Liver (tissue), 9 donors: ENCODE measurements around the gene LGALS9. TPM values are rescaled to one million over a fixed set of nuclear protein-coding genes. Genes with fewer than 3 reads are reported as not detected.

Source experiments
- DNase-seq: peaks from one replicate; pipeline ENCODE4 v3.0.0-alpha.2; 2017; ENCODE audit warnings: low spot score
- H3K27ac ChIP-seq, 2 donors: one replicate each; pipeline ENCODE4 v1.7.0; 2013; ENCODE audit warnings: inconsistent platforms in 2 of 2, low read length in 2 of 2, control low read depth in 1 of 2, low read depth in 1 of 2, mild to moderate bottlenecking in 1 of 2
- H3K27me3 ChIP-seq, 4 donors: one replicate each; pipeline versions ENCODE4 v1.6.1 to v1.7.0; 2013; ENCODE audit warnings: low read length in 3 of 4, inconsistent platforms in 1 of 4, mild to moderate bottlenecking in 1 of 4, moderate library complexity in 1 of 4; ENCODE audit not compliant: control insufficient read depth in 4 of 4, insufficient read depth in 4 of 4
- H3K36me3 ChIP-seq, 4 donors: one replicate each; pipeline versions ENCODE4 v1.6.1 to v1.7.0; 2013; ENCODE audit warnings: low read length in 3 of 4, mild to moderate bottlenecking in 3 of 4, low read depth in 1 of 4, moderate library complexity in 1 of 4; ENCODE audit not compliant: control insufficient read depth in 4 of 4, insufficient read depth in 3 of 4
- H3K4me1 ChIP-seq, 4 donors: one replicate each; pipeline versions ENCODE4 v1.6.1 to v1.7.0; 2013; ENCODE audit warnings: low read length in 3 of 4, mild to moderate bottlenecking in 3 of 4, moderate library complexity in 1 of 4; ENCODE audit not compliant: control insufficient read depth in 4 of 4, insufficient read depth in 4 of 4
- H3K4me3 ChIP-seq, 3 donors: one replicate each; pipeline versions ENCODE4 v1.6.1 to v1.7.0; 2013; ENCODE audit warnings: low read length in 3 of 3, control low read depth in 1 of 3, low read depth in 1 of 3, mild to moderate bottlenecking in 1 of 3
- H3K9ac ChIP-seq, 2 donors: one replicate each; pipeline ENCODE4 v1.7.0; 2013; ENCODE audit warnings: low read length in 2 of 2, mild to moderate bottlenecking in 2 of 2, moderate library complexity in 2 of 2, control low read depth in 1 of 2, low read depth in 1 of 2
- H3K9me3 ChIP-seq, 4 donors: one replicate each; pipeline versions ENCODE4 v1.6.1 to v1.7.0; 2013; ENCODE audit warnings: low read length in 3 of 4; ENCODE audit not compliant: control insufficient read depth in 4 of 4
- EGR1 ChIP-seq, 2 donors: IDR thresholded peaks; 2 replicates each; pipeline ENCODE4 v1.6.1; 2016 to 2018; ENCODE audit warnings: antibody characterized with exemption in 2 of 2, low read depth in 2 of 2
- FOXA1 ChIP-seq: IDR thresholded peaks from 2 replicates; pipeline ENCODE4 v1.6.1; 2016; ENCODE audit warnings: antibody characterized with exemption
- FOXA2 ChIP-seq: IDR thresholded peaks from 2 replicates; pipeline ENCODE4 v1.6.1; 2016; ENCODE audit warnings: antibody characterized with exemption
- GABPA ChIP-seq, 2 donors: IDR thresholded peaks in 1 of 2; conservative IDR thresholded peaks in 1 of 2; 2 replicates each; pipeline ENCODE4 v1.6.1; 2016; ENCODE audit warnings: antibody characterized with exemption in 2 of 2, mild to moderate bottlenecking in 1 of 2, moderate library complexity in 1 of 2
- HNF4A ChIP-seq, 2 donors: conservative IDR thresholded peaks; 2 replicates each; pipeline ENCODE4 v1.6.1; 2016; ENCODE audit warnings: antibody characterized with exemption in 2 of 2, mild to moderate bottlenecking in 2 of 2
- HNF4G ChIP-seq: IDR thresholded peaks from 2 replicates; pipeline ENCODE4 v1.6.1; 2016; ENCODE audit warnings: antibody characterized with exemption
- JUND ChIP-seq, 2 donors: IDR thresholded peaks; 2 replicates each; pipeline ENCODE4 v1.6.1; 2016; ENCODE audit warnings: antibody characterized with exemption in 2 of 2
- MAX ChIP-seq: IDR thresholded peaks from 2 replicates; pipeline ENCODE4 v1.6.1; 2016; ENCODE audit warnings: antibody characterized with exemption
- RAD21 ChIP-seq, 2 donors: IDR thresholded peaks; 2 replicates each; pipeline ENCODE4 v1.6.1; 2016; ENCODE audit warnings: antibody characterized with exemption in 2 of 2, mild to moderate bottlenecking in 2 of 2
- REST ChIP-seq: IDR thresholded peaks from 2 replicates; pipeline ENCODE4 v1.6.1; 2016; ENCODE audit warnings: antibody characterized with exemption, mild to moderate bottlenecking
- RXRA ChIP-seq, 2 donors: IDR thresholded peaks; 2 replicates each; pipeline ENCODE4 v1.6.1; 2017 to 2018; ENCODE audit warnings: antibody characterized with exemption in 2 of 2, mild to moderate bottlenecking in 1 of 2
- SP1 ChIP-seq: IDR thresholded peaks from 2 replicates; pipeline ENCODE4 v1.6.1; 2018; ENCODE audit warnings: antibody characterized with exemption, mild to moderate bottlenecking
- TAF1 ChIP-seq: conservative IDR thresholded peaks from 2 replicates; pipeline ENCODE4 v1.6.1; 2016; ENCODE audit warnings: antibody characterized with exemption, mild to moderate bottlenecking
- YY1 ChIP-seq: IDR thresholded peaks from 2 replicates; pipeline ENCODE4 v1.6.1; 2016; ENCODE audit warnings: antibody characterized with exemption, mild to moderate bottlenecking
- WGBS: extraction: QIAGEN DNeasy Blood & Tissue Kit; methylation state at CpG from one replicate; pipeline ENCODE4 v1.1.7; 2013; 5-methylcytosine and 5-hydroxymethylcytosine counted together
- polyA plus RNA-seq, 2 donors: library from polyadenylated mRNA; stranded (reverse) in 1 of 2; unstranded in 1 of 2; fragments of 200-250 nt in 1 of 2; fragments of >200 nt in 1 of 2; fragmentation: Nextera tagmentation in 1 of 2; extraction: Ambion mirVana in 1 of 2; gene quantifications; one replicate each; pipeline versions ENCODE4 v1.2.1 to v1.2.3, GENCODE V29; 2013 to 2015
- total RNA-seq, 2 donors: library from RNA; depleted of rRNA; stranded (reverse); fragments of >200 nt; gene quantifications; one replicate each; pipeline ENCODE4 v1.2.3, GENCODE V29; 2014
- TF ChIP-seq, protein P1 (sequence below): fragments of 150-350 bp; IDR thresholded peaks from 2 replicates; pipeline ENCODE4 v1.5.1; 2017; ENCODE audit warnings: improper control_type of control experiment, low read depth, low read length; ENCODE audit not compliant: missing input control
- TF ChIP-seq, protein P2 (sequence below): IDR thresholded peaks from 2 replicates; pipeline ENCODE4 v1.6.1; 2016; ENCODE audit warnings: antibody characterized with exemption
- donor health status: healthy.
- donor health status: healthy.
- donor health status: healthy.
- donor health status: healthy.
- donor health status: healthy.

The LGALS9 gene
- total and polyA plus RNA-seq, 4 donors, result 6.1 to 24.7 (median 13.5) TPM

DNA sequence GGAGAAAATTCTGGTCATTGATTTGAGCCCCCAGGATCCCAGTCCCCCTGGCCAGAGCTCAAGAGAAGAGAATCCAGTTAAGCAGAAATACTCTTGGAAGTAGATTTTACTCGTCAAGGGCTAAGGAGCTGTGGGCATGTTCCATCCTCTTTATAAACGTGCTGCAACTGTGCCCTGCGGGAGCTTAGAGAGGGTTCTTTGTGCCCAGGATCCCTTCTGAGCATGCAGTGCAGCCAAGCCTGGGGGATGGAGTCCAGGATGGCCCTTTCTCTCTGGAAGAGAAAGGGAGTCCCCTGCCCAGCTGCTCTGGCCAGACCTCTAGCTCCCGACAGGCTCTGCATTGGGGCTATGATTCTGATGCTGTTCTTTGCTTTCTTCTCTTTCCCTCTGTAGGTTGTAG, 9.5 kb upstream of the LGALS9 start (continued):
- no peak for TF ChIP-seq MAX
- no peak for TF ChIP-seq GABPA (IDR thresholded peaks at IDR 0.05 in 1 of 2, conservative IDR thresholded peaks at IDR 0.05 in 1 of 2)
- TF ChIP-seq JUND (IDR thresholded peaks at IDR 0.05), result no peak

DNA sequence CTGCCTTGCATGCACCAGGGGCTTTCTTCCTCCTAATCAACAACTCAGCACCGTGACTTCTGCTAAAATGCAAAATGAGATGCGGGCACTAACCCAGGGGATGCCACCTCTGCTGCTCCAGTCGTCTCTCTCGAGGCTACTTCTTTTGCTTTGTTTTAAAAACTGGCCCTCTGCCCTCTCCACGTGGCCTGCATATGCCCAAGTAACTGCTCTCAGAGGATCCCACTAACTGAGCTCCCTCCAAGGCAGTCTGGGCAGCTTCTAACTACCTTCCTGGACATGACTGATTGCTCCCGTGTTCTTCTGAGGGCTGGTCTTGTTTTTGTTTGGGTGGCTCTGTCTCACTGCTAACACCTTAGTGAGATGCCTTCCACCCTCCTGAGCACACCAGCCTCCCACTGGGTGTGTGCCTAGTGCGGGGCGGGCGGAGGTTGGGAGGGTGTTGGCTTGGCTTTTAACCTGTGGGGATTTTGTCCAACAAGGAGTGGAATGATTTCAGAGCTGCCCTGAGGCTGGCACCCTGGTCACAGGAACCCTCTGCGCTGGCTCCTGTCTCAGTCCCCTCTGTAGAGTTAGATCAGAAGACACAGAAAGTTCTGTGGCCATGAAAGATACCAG, 8.9 kb upstream of the LGALS9 start:
- Histone ChIP-seq H3K9ac (no peak overlapping the region), H3K27me3 (no peaks in the 10 kb centered on the region), H3K4me3 (no peak overlapping the region), H3K36me3 (peaks cover 0 to 33% (median 14%) of the 10 kb centered on the region in 4 donors), H3K27ac (no peak overlapping the region), H3K9me3 (no peaks in the 10 kb centered on the region), H3K4me1 (no peaks in the 10 kb centered on the region)
- TF ChIP-seq GABPA (IDR thresholded peaks at IDR 0.05 in 1 of 2, conservative IDR thresholded peaks at IDR 0.05 in 1 of 2), result no peak
- TF ChIP-seq FOXA2, result no peak
- no peak for TF ChIP-seq EGR1 (IDR thresholded peaks at IDR 0.05; ENCODE audit: low read depth in 2 of 2)
- TF ChIP-seq, protein P1, sequence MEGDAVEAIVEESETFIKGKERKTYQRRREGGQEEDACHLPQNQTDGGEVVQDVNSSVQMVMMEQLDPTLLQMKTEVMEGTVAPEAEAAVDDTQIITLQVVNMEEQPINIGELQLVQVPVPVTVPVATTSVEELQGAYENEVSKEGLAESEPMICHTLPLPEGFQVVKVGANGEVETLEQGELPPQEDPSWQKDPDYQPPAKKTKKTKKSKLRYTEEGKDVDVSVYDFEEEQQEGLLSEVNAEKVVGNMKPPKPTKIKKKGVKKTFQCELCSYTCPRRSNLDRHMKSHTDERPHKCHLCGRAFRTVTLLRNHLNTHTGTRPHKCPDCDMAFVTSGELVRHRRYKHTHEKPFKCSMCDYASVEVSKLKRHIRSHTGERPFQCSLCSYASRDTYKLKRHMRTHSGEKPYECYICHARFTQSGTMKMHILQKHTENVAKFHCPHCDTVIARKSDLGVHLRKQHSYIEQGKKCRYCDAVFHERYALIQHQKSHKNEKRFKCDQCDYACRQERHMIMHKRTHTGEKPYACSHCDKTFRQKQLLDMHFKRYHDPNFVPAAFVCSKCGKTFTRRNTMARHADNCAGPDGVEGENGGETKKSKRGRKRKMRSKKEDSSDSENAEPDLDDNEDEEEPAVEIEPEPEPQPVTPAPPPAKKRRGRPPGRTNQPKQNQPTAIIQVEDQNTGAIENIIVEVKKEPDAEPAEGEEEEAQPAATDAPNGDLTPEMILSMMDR, result no peak
- TF ChIP-seq HNF4A (conservative IDR thresholded peaks at IDR 0.05), result no peak
- TF ChIP-seq FOXA1, result no peak
- TF ChIP-seq RAD21 (IDR thresholded peaks at IDR 0.05), result no peak
- TF ChIP-seq YY1, result no peak
- TF ChIP-seq JUND (IDR thresholded peaks at IDR 0.05), result no peak
- TF ChIP-seq HNF4G, result no peak
- TF ChIP-seq, protein P2, sequence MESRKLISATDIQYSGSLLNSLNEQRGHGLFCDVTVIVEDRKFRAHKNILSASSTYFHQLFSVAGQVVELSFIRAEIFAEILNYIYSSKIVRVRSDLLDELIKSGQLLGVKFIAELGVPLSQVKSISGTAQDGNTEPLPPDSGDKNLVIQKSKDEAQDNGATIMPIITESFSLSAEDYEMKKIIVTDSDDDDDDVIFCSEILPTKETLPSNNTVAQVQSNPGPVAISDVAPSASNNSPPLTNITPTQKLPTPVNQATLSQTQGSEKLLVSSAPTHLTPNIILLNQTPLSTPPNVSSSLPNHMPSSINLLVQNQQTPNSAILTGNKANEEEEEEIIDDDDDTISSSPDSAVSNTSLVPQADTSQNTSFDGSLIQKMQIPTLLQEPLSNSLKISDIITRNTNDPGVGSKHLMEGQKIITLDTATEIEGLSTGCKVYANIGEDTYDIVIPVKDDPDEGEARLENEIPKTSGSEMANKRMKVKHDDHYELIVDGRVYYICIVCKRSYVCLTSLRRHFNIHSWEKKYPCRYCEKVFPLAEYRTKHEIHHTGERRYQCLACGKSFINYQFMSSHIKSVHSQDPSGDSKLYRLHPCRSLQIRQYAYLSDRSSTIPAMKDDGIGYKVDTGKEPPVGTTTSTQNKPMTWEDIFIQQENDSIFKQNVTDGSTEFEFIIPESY, result no peak
- DNase-seq, result no peak
- 87% methylated on average over 10 of the region's 10 CpGs for WGBS

- no peaks in the 10 kb centered on the region for H3K9me3 ChIP-seq
- no peak for DNase-seq
- H3K27me3 ChIP-seq, result no peaks in the 10 kb centered on the region
- H3K9ac ChIP-seq, result no peak overlapping the region
- whole genome bisulfite sequencing, result 93% methylated on average over 4 of the region's 4 CpGs
- peaks cover 0 to 26% (median 11%) of the 10 kb centered on the region in 4 donors for H3K36me3 ChIP-seq
- H3K4me1 ChIP-seq, result no peaks in the 10 kb centered on the region
- H3K27ac ChIP-seq, result no peak overlapping the region
- no peak overlapping the region for H3K4me3 ChIP-seq
- TF ChIP-seq GABPA (IDR thresholded peaks at IDR 0.05 in 1 of 2, conservative IDR thresholded peaks at IDR 0.05 in 1 of 2), result no peak
- no peak for TF ChIP-seq MAX
- no peak for TF ChIP-seq RAD21 (IDR thresholded peaks at IDR 0.05)
- no peak for TF ChIP-seq REST
- no peak for TF ChIP-seq RXRA (IDR thresholded peaks at IDR 0.05)
- no peak for TF ChIP-seq JUND (IDR thresholded peaks at IDR 0.05)
- TF ChIP-seq, protein P1, result no peak
- TF ChIP-seq YY1, result no peak
- no peak for TF ChIP-seq FOXA2
- TF ChIP-seq FOXA1, result no peak
- TF ChIP-seq, protein P2, result no peak
- TF ChIP-seq HNF4A (conservative IDR thresholded peaks at IDR 0.05), result no peak
- no peak for TF ChIP-seq HNF4G
- no peak for TF ChIP-seq SP1
- TF ChIP-seq TAF1, result no peak
Observed at GRCh38 chr17:27622986-27623385, 8.0 kb upstream of the LGALS9 start.
